ENCODE results near the gene IGSF21. TPM values are rescaled to one million over a fixed set of nuclear protein-coding genes. Genes with fewer than 3 reads are reported as not detected.

The IGSF21 gene
- total RNA-seq, 1 donor from 2014 or later = not detected

- Mint-ChIP-seq H3K36me3 (ENCODE audit: insufficient read depth) (no peaks in the 10 kb centered on the region), H3K4me3 (ENCODE audit: low read depth) (no peak overlapping the region), H3K27me3 (peaks cover 22% of the 10 kb centered on the region), H3K27ac (no peak overlapping the region), H3K4me1 (ENCODE audit: low read depth) (no peaks in the 10 kb centered on the region), H3K9me3 (ENCODE audit: low read depth) (no peaks in the 10 kb centered on the region)
- no peak for TF ChIP-seq CTCF (IDR thresholded peaks at IDR 0.05; ENCODE audit: unreplicated experiment)
- no peak for DNase-seq (ENCODE audit: low spot score, unreplicated experiment)
Observed at GRCh38 chr1:18246543-18246942, 138.9 kb downstream of the IGSF21 start.

- DNase-seq (ENCODE audit: low spot score, unreplicated experiment) = no peak
- no peaks in the 10 kb centered on the region for H3K9me3 Mint-ChIP-seq (ENCODE audit: low read depth)
- no peaks in the 10 kb centered on the region for H3K4me1 Mint-ChIP-seq (ENCODE audit: low read depth)
- H3K36me3 Mint-ChIP-seq (ENCODE audit: insufficient read depth) = no peaks in the 10 kb centered on the region
- no peak overlapping the region for H3K4me3 Mint-ChIP-seq (ENCODE audit: low read depth)
- no peak for TF ChIP-seq CTCF (IDR thresholded peaks at IDR 0.05; ENCODE audit: unreplicated experiment)
- H3K27me3 Mint-ChIP-seq = peaks cover 23% of the 10 kb centered on the region
- H3K27ac Mint-ChIP-seq = no peak overlapping the region
Observed at GRCh38 chr1:18247151-18247550, 139.6 kb downstream of the IGSF21 start.

- no peaks in the 10 kb centered on the region for H3K36me3 Mint-ChIP-seq (ENCODE audit: insufficient read depth)
- no peak overlapping the region for H3K4me3 Mint-ChIP-seq (ENCODE audit: low read depth)
- H3K27ac Mint-ChIP-seq = no peak overlapping the region
- TF ChIP-seq CTCF (IDR thresholded peaks at IDR 0.05; ENCODE audit: unreplicated experiment) = no peak
- H3K27me3 Mint-ChIP-seq = peaks cover 19% of the 10 kb centered on the region
- H3K4me1 Mint-ChIP-seq (ENCODE audit: low read depth) = no peaks in the 10 kb centered on the region
- H3K9me3 Mint-ChIP-seq (ENCODE audit: low read depth) = no peaks in the 10 kb centered on the region
- DNase-seq (ENCODE audit: low spot score, unreplicated experiment) = no peak
Observed at GRCh38 chr1:18249631-18250030, 142.0 kb downstream of the IGSF21 start.

GRCh38 chr1:18253093-18253492 is 145.5 kb downstream of the IGSF21 start:
- no peak overlapping the region for H3K27ac Mint-ChIP-seq
- H3K9me3 Mint-ChIP-seq (ENCODE audit: low read depth) = no peaks in the 10 kb centered on the region
- no peak for TF ChIP-seq CTCF (IDR thresholded peaks at IDR 0.05; ENCODE audit: unreplicated experiment)
- H3K4me1 Mint-ChIP-seq (ENCODE audit: low read depth) = no peaks in the 10 kb centered on the region
- H3K4me3 Mint-ChIP-seq (ENCODE audit: low read depth) = no peak overlapping the region
- peaks cover 29% of the 10 kb centered on the region for H3K27me3 Mint-ChIP-seq
- DNase-seq (ENCODE audit: low spot score, unreplicated experiment) = no peak
- no peaks in the 10 kb centered on the region for H3K36me3 Mint-ChIP-seq (ENCODE audit: insufficient read depth)

- Mint-ChIP-seq H3K27me3 (peaks cover 25% of the 10 kb centered on the region), H3K4me3 (ENCODE audit: low read depth) (no peak overlapping the region)
Observed at GRCh38 chr1:18256282-18257235, 149.0 kb downstream of the IGSF21 start.

More at GRCh38 chr1:18256282-18257235, 149.0 kb downstream of the IGSF21 start:
- Mint-ChIP-seq H3K9me3 (ENCODE audit: low read depth) (no peaks in the 10 kb centered on the region), H3K36me3 (ENCODE audit: insufficient read depth) (no peaks in the 10 kb centered on the region), H3K4me1 (ENCODE audit: low read depth) (no peaks in the 10 kb centered on the region), H3K27ac (no peak overlapping the region)
- TF ChIP-seq CTCF (IDR thresholded peaks at IDR 0.05; ENCODE audit: unreplicated experiment) = no peak
- peak; percentile 84 for DNase-seq (ENCODE audit: low spot score, unreplicated experiment)
